Uterus (tissue), 4 donors: ENCODE measurements around the gene MEX3C. TPM values are rescaled to one million over a fixed set of nuclear protein-coding genes. Genes with fewer than 3 reads are reported as not detected.

Source experiments
- DNase-seq, 2 donors: peaks; one replicate each; pipeline ENCODE4 v3.0.0-alpha.2; 2019 to 2020
- H3K27ac ChIP-seq, 2 donors: fragments of 200-600 bp; sonication (generic); 1 replicate in 1 of 2; 2 replicates in 1 of 2; pipeline ENCODE4 v1.5.1; 2016 to 2018
- H3K27me3 ChIP-seq, 2 donors: fragments of 200-600 bp; sonication (generic); one replicate each; pipeline ENCODE4 v1.5.1; 2018 to 2019; ENCODE audit warnings: control low read depth in 1 of 2
- H3K36me3 ChIP-seq, 2 donors: fragments of 200-600 bp; sonication (generic); one replicate each; pipeline ENCODE4 v1.5.1; 2019; ENCODE audit warnings: control low read depth in 1 of 2
- H3K4me1 ChIP-seq, 2 donors: fragments of 200-600 bp; sonication (generic); one replicate each; pipeline ENCODE4 v1.5.1; 2018 to 2019; ENCODE audit warnings: control low read depth in 1 of 2
- H3K4me3 ChIP-seq, 2 donors: fragments of 200-600 bp; sonication (generic); 1 replicate in 1 of 2; 2 replicates in 1 of 2; pipeline ENCODE4 v1.5.1; 2018 to 2019; ENCODE audit warnings: mild to moderate bottlenecking in 1 of 2
- H3K9me3 ChIP-seq, 2 donors: fragments of 200-600 bp; sonication (generic); one replicate each; pipeline ENCODE4 v1.5.1; 2019; ENCODE audit warnings: control low read depth in 1 of 2
- CTCF ChIP-seq, 4 experiments: fragments of 200-600 bp in 2 of 4; fragments of 450-650 bp in 2 of 4; sonication (generic) in 2 of 4; IDR thresholded peaks; one replicate each; pipeline ENCODE4 v1.5.1; 2016 to 2019; ENCODE audit warnings: antibody characterized with exemption in 4 of 4, mild to moderate bottlenecking in 2 of 4, moderate library complexity in 1 of 4
- POLR2A ChIP-seq, 2 donors: fragments of 450-650 bp; IDR thresholded peaks; one replicate each; pipeline ENCODE4 v1.6.1; 2016; ENCODE audit warnings: antibody characterized with exemption in 2 of 2, mild to moderate bottlenecking in 1 of 2, moderate library complexity in 1 of 2
- intact Hi-C: fragments of 100-400 bp; cut with DNase I; formaldehyde crosslinking; loops from one replicate; pipeline ENCODE4 v1.15.1; 2023; ENCODE audit warnings: low total_unique reads
- total RNA-seq, 4 donors: library from RNA; depleted of rRNA in 3 of 4; stranded (reverse); fragments of >200 nt in 3 of 4; gene quantifications; one replicate each; pipeline versions ENCODE4 v1.1.0 to v1.2.4, GENCODE V29; 2014 to 2023
- donor health status: DM: yes; HTN: yes; CAD: no.

MEX3C gene
- total RNA-seq, 4 donors from 2014 or later = 20.7 to 69.4 (median 40.7) TPM

GRCh38 chr18:51192026-51192425 lies 5.5 kb downstream of the MEX3C start:
- Histone ChIP-seq H3K4me1 (peaks cover 0 to 8% of the 10 kb centered on the region in 2 donors), H3K9me3 (no peaks in the 10 kb centered on the region), H3K36me3 (no peaks in the 10 kb centered on the region), H3K27ac (no peak overlapping the region), H3K4me3 (no peak overlapping the region), H3K27me3 (no peaks in the 10 kb centered on the region)
- intact Hi-C loops = no loop called here
- TF ChIP-seq CTCF (IDR thresholded peaks at IDR 0.05) (no peak), POLR2A (IDR thresholded peaks at IDR 0.05) (no peak)
- DNase-seq = no peak

- Histone ChIP-seq H3K9me3 (no peaks in the 10 kb centered on the region), H3K4me3 (no peak overlapping the region), H3K36me3 (no peaks in the 10 kb centered on the region), H3K27me3 (no peaks in the 10 kb centered on the region), H3K4me1 (peaks cover 0 to 8% of the 10 kb centered on the region in 2 donors), H3K27ac (no peak overlapping the region)
- DNase-seq = no peak
- intact Hi-C loops = no loop called here
- no peak for TF ChIP-seq CTCF (IDR thresholded peaks at IDR 0.05)
- TF ChIP-seq POLR2A (IDR thresholded peaks at IDR 0.05) = no peak
Measured at GRCh38 chr18:51191128-51191717, 6.3 kb downstream of the MEX3C start.

GRCh38 chr18:51190000-51190399 lies 7.5 kb downstream of the MEX3C start:
- H3K4me1 ChIP-seq = peaks cover 0 to 8% of the 10 kb centered on the region in 2 donors
- intact Hi-C loops = no loop called here
- H3K36me3 ChIP-seq = no peaks in the 10 kb centered on the region
- no peak overlapping the region for H3K27ac ChIP-seq
- H3K4me3 ChIP-seq = no peak overlapping the region
- no peak for DNase-seq
- H3K27me3 ChIP-seq = no peaks in the 10 kb centered on the region
- no peak for TF ChIP-seq POLR2A (IDR thresholded peaks at IDR 0.05)
- TF ChIP-seq CTCF (IDR thresholded peaks at IDR 0.05) = no peak
- H3K9me3 ChIP-seq = no peaks in the 10 kb centered on the region

- Histone ChIP-seq H3K9me3 (no peaks in the 10 kb centered on the region), H3K4me3 (no peak overlapping the region), H3K27me3 (no peaks in the 10 kb centered on the region), H3K27ac (no peak overlapping the region), H3K36me3 (no peaks in the 10 kb centered on the region), H3K4me1 (peaks cover 0 to 3% of the 10 kb centered on the region in 2 donors)
- intact Hi-C loops = no loop called here
- TF ChIP-seq CTCF (IDR thresholded peaks at IDR 0.05) = no peak
- no peak for TF ChIP-seq POLR2A (IDR thresholded peaks at IDR 0.05)
- DNase-seq = no peak
Measured at GRCh38 chr18:51188024-51188701, 9.3 kb downstream of the MEX3C start.

- Histone ChIP-seq H3K4me1 (peaks cover 3 to 4% of the 10 kb centered on the region in 2 donors), H3K4me3 (no peak overlapping the region), H3K9me3 (no peaks in the 10 kb centered on the region), H3K27me3 (no peaks in the 10 kb centered on the region), H3K36me3 (no peaks in the 10 kb centered on the region), H3K27ac (no peak overlapping the region)
- DNase-seq = no peak
- TF ChIP-seq CTCF (IDR thresholded peaks at IDR 0.05) (no peak), POLR2A (IDR thresholded peaks at IDR 0.05) (no peak)
- intact Hi-C loops = no loop called here
Measured at GRCh38 chr18:51185075-51185474, 12.4 kb downstream of the MEX3C start.
